ENCODE data around the gene IFIT5.
A peak's percentile ranks its signal among the peaks of the same experiment; 100 is the strongest.

The IFIT5 gene

GRCh38 chr10:89458784-89459183 lies 44.4 kb downstream of the IFIT5 start:
- H3K9ac ChIP-seq (ENCODE audit: low read length): no peak overlapping the region
- no peaks in the 10 kb centered on the region for H3K79me1 ChIP-seq (ENCODE audit: low read length)
- H3K36me3 ChIP-seq (ENCODE audit: control insufficient read depth in 1 of 2, insufficient read depth in 2 of 2, low read length in 2 of 2): no peaks in the 10 kb centered on the region
- no peaks in the 10 kb centered on the region for H3K27me3 ChIP-seq (ENCODE audit: insufficient read depth, low read length)
- DNase-seq: peak in 1 of 2 donors; percentile 26
- H3K4ac ChIP-seq (ENCODE audit: low read depth, low read length): no peak overlapping the region
- H2AK5ac ChIP-seq (ENCODE audit: low read length): no peak overlapping the region
- H2BK12ac ChIP-seq (ENCODE audit: low read length): no peak overlapping the region
- no peak overlapping the region for H4K8ac ChIP-seq (ENCODE audit: low read depth, low read length)
- H3K18ac ChIP-seq (ENCODE audit: low read length): no peak overlapping the region
- no peak overlapping the region for H2AFZ ChIP-seq (ENCODE audit: insufficient read depth, low read length, poor library complexity)
- H3K14ac ChIP-seq (ENCODE audit: low read length): no peak overlapping the region
- H3K9me3 ChIP-seq (ENCODE audit: insufficient read depth, low read depth, low read length): no peaks in the 10 kb centered on the region
- H3K79me2 ChIP-seq (ENCODE audit: control insufficient read depth, insufficient read depth, low read length, poor library complexity): no peaks in the 10 kb centered on the region
- no peak overlapping the region for H3K4me2 ChIP-seq (ENCODE audit: low read length)
- no peak overlapping the region for H3K27ac ChIP-seq (ENCODE audit: low read depth, low read length)
- peaks cover 0 to 2% of the 10 kb centered on the region in 2 experiments for H3K4me1 ChIP-seq (ENCODE audit: control insufficient read depth in 1 of 2, insufficient read depth in 2 of 2, low read length in 2 of 2)
- no peak overlapping the region for H2BK5ac ChIP-seq (ENCODE audit: low read depth, low read length, poor library complexity)
- no CpG with 5 or more reads among the region's 1 CpG for WGBS (ENCODE audit: extremely low coverage, insufficient coverage, insufficient read length)
- H3K4me3 ChIP-seq (ENCODE audit: low read depth, low read length): no peak overlapping the region
- no peak overlapping the region for H4K91ac ChIP-seq (ENCODE audit: low read depth, low read length)
- H4K12ac ChIP-seq (ENCODE audit: low read depth, low read length): no peak overlapping the region
- no peak overlapping the region for H3K23ac ChIP-seq (ENCODE audit: low read length)
- H2BK120ac ChIP-seq (ENCODE audit: insufficient read depth, low read length, poor library complexity): no peak overlapping the region

- no peak overlapping the region for H3K9ac ChIP-seq (ENCODE audit: low read length)
- no peak overlapping the region for H2BK120ac ChIP-seq (ENCODE audit: insufficient read depth, low read length, poor library complexity)
- H2AK5ac ChIP-seq (ENCODE audit: low read length): no peak overlapping the region
- no peak overlapping the region for H3K4me3 ChIP-seq (ENCODE audit: low read depth, low read length)
- no peak overlapping the region for H4K91ac ChIP-seq (ENCODE audit: low read depth, low read length)
- H2BK12ac ChIP-seq (ENCODE audit: low read length): no peak overlapping the region
- no peak overlapping the region for H2AFZ ChIP-seq (ENCODE audit: insufficient read depth, low read length, poor library complexity)
- H3K9me3 ChIP-seq (ENCODE audit: insufficient read depth, low read depth, low read length): no peaks in the 10 kb centered on the region
- H4K12ac ChIP-seq (ENCODE audit: low read depth, low read length): no peak overlapping the region
- no peak overlapping the region for H2BK5ac ChIP-seq (ENCODE audit: low read depth, low read length, poor library complexity)
- no peaks in the 10 kb centered on the region for H3K27me3 ChIP-seq (ENCODE audit: insufficient read depth, low read length)
- H3K14ac ChIP-seq (ENCODE audit: low read length): no peak overlapping the region
- peaks cover 0 to 7% of the 10 kb centered on the region in 2 experiments for H3K4me1 ChIP-seq (ENCODE audit: control insufficient read depth in 1 of 2, insufficient read depth in 2 of 2, low read length in 2 of 2)
- H3K36me3 ChIP-seq (ENCODE audit: control insufficient read depth in 1 of 2, insufficient read depth in 2 of 2, low read length in 2 of 2): no peaks in the 10 kb centered on the region
- H4K8ac ChIP-seq (ENCODE audit: low read depth, low read length): no peak overlapping the region
- WGBS (ENCODE audit: extremely low coverage, insufficient coverage, insufficient read length): no CpG with 5 or more reads among the region's 6 CpGs
- H3K79me2 ChIP-seq (ENCODE audit: control insufficient read depth, insufficient read depth, low read length, poor library complexity): no peaks in the 10 kb centered on the region
- DNase-seq: peak; percentile 51 to 90
- no peak overlapping the region for H3K27ac ChIP-seq (ENCODE audit: low read depth, low read length)
- no peak overlapping the region for H3K23ac ChIP-seq (ENCODE audit: low read length)
- peak overlapping the region; percentile 7 for H3K4me2 ChIP-seq (ENCODE audit: low read length)
- no peaks in the 10 kb centered on the region for H3K79me1 ChIP-seq (ENCODE audit: low read length)
- no peak overlapping the region for H3K18ac ChIP-seq (ENCODE audit: low read length)
- H3K4ac ChIP-seq (ENCODE audit: low read depth, low read length): no peak overlapping the region
Measured at GRCh38 chr10:89463846-89464537, 49.6 kb downstream of the IFIT5 start.

- H3K4me3 ChIP-seq (ENCODE audit: low read depth, low read length): no peak overlapping the region
- no peaks in the 10 kb centered on the region for H3K27me3 ChIP-seq (ENCODE audit: insufficient read depth, low read length)
- WGBS (ENCODE audit: extremely low coverage, insufficient coverage, insufficient read length): no CpG with 5 or more reads among the region's 2 CpGs
- H3K14ac ChIP-seq (ENCODE audit: low read length): no peak overlapping the region
- H4K12ac ChIP-seq (ENCODE audit: low read depth, low read length): no peak overlapping the region
- no peak overlapping the region for H4K91ac ChIP-seq (ENCODE audit: low read depth, low read length)
- no peak overlapping the region for H2BK12ac ChIP-seq (ENCODE audit: low read length)
- no peaks in the 10 kb centered on the region for H3K79me2 ChIP-seq (ENCODE audit: control insufficient read depth, insufficient read depth, low read length, poor library complexity)
- H3K9ac ChIP-seq (ENCODE audit: low read length): no peak overlapping the region
- H3K36me3 ChIP-seq (ENCODE audit: control insufficient read depth in 1 of 2, insufficient read depth in 2 of 2, low read length in 2 of 2): no peaks in the 10 kb centered on the region
- no peak overlapping the region for H3K27ac ChIP-seq (ENCODE audit: low read depth, low read length)
- no peak overlapping the region for H2AFZ ChIP-seq (ENCODE audit: insufficient read depth, low read length, poor library complexity)
- no peaks in the 10 kb centered on the region for H3K9me3 ChIP-seq (ENCODE audit: insufficient read depth, low read depth, low read length)
- no peak overlapping the region for H2BK120ac ChIP-seq (ENCODE audit: insufficient read depth, low read length, poor library complexity)
- DNase-seq: peak in 1 of 2 donors; percentile 30
- no peak overlapping the region for H3K18ac ChIP-seq (ENCODE audit: low read length)
- H3K79me1 ChIP-seq (ENCODE audit: low read length): no peaks in the 10 kb centered on the region
- no peak overlapping the region for H3K23ac ChIP-seq (ENCODE audit: low read length)
- H3K4ac ChIP-seq (ENCODE audit: low read depth, low read length): no peak overlapping the region
- no peak overlapping the region for H3K4me2 ChIP-seq (ENCODE audit: low read length)
- no peak overlapping the region for H2AK5ac ChIP-seq (ENCODE audit: low read length)
- H3K4me1 ChIP-seq (ENCODE audit: control insufficient read depth in 1 of 2, insufficient read depth in 2 of 2, low read length in 2 of 2): peaks cover 0 to 7% of the 10 kb centered on the region in 2 experiments
- H2BK5ac ChIP-seq (ENCODE audit: low read depth, low read length, poor library complexity): no peak overlapping the region
- no peak overlapping the region for H4K8ac ChIP-seq (ENCODE audit: low read depth, low read length)
Measured at GRCh38 chr10:89465196-89465595, 50.8 kb downstream of the IFIT5 start.

GRCh38 chr10:89466599-89467035 lies 52.2 kb downstream of the IFIT5 start:
- Histone ChIP-seq H3K23ac (ENCODE audit: low read length) (no peak overlapping the region), H3K4me3 (ENCODE audit: low read depth, low read length) (no peak overlapping the region), H2BK120ac (ENCODE audit: insufficient read depth, low read length, poor library complexity) (no peak overlapping the region), H3K79me2 (ENCODE audit: control insufficient read depth, insufficient read depth, low read length, poor library complexity) (no peaks in the 10 kb centered on the region), H4K8ac (ENCODE audit: low read depth, low read length) (no peak overlapping the region), H3K36me3 (ENCODE audit: control insufficient read depth in 1 of 2, insufficient read depth in 2 of 2, low read length in 2 of 2) (no peaks in the 10 kb centered on the region), H2BK5ac (ENCODE audit: low read depth, low read length, poor library complexity) (no peak overlapping the region), H3K4me2 (ENCODE audit: low read length) (no peak overlapping the region), H3K79me1 (ENCODE audit: low read length) (no peaks in the 10 kb centered on the region), H3K27me3 (ENCODE audit: insufficient read depth, low read length) (no peaks in the 10 kb centered on the region), H3K9ac (ENCODE audit: low read length) (no peak overlapping the region), H2BK12ac (ENCODE audit: low read length) (no peak overlapping the region), H2AFZ (ENCODE audit: insufficient read depth, low read length, poor library complexity) (no peak overlapping the region), H3K14ac (ENCODE audit: low read length) (no peak overlapping the region), H4K91ac (ENCODE audit: low read depth, low read length) (no peak overlapping the region), H3K4ac (ENCODE audit: low read depth, low read length) (no peak overlapping the region), H3K9me3 (ENCODE audit: insufficient read depth, low read depth, low read length) (no peaks in the 10 kb centered on the region), H4K12ac (ENCODE audit: low read depth, low read length) (no peak overlapping the region), H3K27ac (ENCODE audit: low read depth, low read length) (no peak overlapping the region), H3K18ac (ENCODE audit: low read length) (no peak overlapping the region), H2AK5ac (ENCODE audit: low read length) (no peak overlapping the region), H3K4me1 (ENCODE audit: control insufficient read depth in 1 of 2, insufficient read depth in 2 of 2, low read length in 2 of 2) (peaks cover 0 to 7% of the 10 kb centered on the region in 2 experiments)
- WGBS (ENCODE audit: extremely low coverage, insufficient coverage, insufficient read length): no CpG with 5 or more reads among the region's 3 CpGs
- peak; percentile 59 to 80 for DNase-seq

Data from trophoblast cell (in vitro differentiated cells and primary cell).